ENCODE results near the gene ETV3L. TPM values are rescaled to one million over a fixed set of nuclear protein-coding genes. Genes with fewer than 3 reads are reported as not detected.

ETV3L gene
- total and polyA plus RNA-seq, 11 donors = not detected

DNA sequence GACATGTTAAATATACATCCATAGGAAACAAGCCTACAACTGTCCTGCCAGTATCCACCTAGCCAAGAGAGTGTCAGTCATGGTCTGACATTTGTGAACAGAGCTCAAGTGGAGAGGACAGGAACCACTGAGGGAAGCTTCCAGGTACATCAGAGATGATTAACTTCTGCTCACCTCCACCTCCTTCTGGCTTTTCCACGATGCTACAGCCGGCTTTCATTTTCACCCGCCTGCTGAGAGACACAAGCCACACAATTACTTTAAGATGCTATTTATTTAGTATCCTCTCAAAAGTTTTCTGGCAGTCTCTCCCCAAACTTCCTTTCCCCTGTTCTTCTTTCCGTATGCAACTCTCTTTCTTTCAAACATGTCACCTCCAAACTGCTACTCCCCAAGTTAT, 36.5 kb upstream of the ETV3L start:
- intact Hi-C loops (cut with DNase I) = loop anchor here in 5 of 10 donors (1.0 to 5.0 kb wide), 3 partner anchors 19 to 44 kb away; no protein-coding TSS in a partner anchor
- H3K27me3 ChIP-seq = no peaks in the 10 kb centered on the region
- peaks cover 0 to 47% (median 22%) of the 10 kb centered on the region in 12 donors for H3K4me1 ChIP-seq
- WGBS, 4 donors = 47 to 61% (median 54%) methylated on average over 4 of the region's 4 CpGs
- H3K4me3 ChIP-seq = peak overlapping the region in 2 of 12 donors; percentile 71 to 81
- DNase-seq = no peak
- TF ChIP-seq, protein P1, sequence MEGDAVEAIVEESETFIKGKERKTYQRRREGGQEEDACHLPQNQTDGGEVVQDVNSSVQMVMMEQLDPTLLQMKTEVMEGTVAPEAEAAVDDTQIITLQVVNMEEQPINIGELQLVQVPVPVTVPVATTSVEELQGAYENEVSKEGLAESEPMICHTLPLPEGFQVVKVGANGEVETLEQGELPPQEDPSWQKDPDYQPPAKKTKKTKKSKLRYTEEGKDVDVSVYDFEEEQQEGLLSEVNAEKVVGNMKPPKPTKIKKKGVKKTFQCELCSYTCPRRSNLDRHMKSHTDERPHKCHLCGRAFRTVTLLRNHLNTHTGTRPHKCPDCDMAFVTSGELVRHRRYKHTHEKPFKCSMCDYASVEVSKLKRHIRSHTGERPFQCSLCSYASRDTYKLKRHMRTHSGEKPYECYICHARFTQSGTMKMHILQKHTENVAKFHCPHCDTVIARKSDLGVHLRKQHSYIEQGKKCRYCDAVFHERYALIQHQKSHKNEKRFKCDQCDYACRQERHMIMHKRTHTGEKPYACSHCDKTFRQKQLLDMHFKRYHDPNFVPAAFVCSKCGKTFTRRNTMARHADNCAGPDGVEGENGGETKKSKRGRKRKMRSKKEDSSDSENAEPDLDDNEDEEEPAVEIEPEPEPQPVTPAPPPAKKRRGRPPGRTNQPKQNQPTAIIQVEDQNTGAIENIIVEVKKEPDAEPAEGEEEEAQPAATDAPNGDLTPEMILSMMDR (IDR thresholded peaks at IDR 0.05) = no peak
- TF ChIP-seq POLR2A (IDR thresholded peaks at IDR 0.05) = no peak
- no peaks in the 10 kb centered on the region for H3K9me3 ChIP-seq
- no peak overlapping the region for H3K27ac ChIP-seq
- peaks cover 0 to 51% (median 50%) of the 10 kb centered on the region in 9 donors for H3K36me3 ChIP-seq
- ATAC-seq = no peak

DNA sequence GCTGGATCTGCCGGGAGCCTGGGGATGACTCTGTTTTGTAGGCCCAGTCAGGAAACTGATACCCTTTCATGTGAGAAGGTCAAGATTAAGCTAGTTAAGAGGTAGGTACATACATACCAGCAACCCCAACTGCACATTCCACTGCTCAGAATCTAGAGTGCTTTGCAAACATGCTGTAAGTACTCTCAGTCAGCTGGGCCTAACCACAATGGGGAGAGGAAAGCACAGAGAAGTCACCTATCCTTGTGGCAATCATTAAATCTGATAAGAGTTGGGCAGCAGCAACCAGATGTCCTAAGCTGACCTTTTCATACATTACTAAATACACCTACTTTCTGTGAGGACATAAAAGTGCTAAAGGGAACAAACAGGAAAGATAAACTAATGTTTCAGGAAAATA, 36.0 kb upstream of the ETV3L start:
- no peaks in the 10 kb centered on the region for H3K27me3 ChIP-seq
- peaks cover 0 to 56% (median 55%) of the 10 kb centered on the region in 9 donors for H3K36me3 ChIP-seq
- TF ChIP-seq POLR2A (IDR thresholded peaks at IDR 0.05) = no peak
- TF ChIP-seq, protein P1 (IDR thresholded peaks at IDR 0.05) = no peak
- DNase-seq = no peak
- no peak overlapping the region for H3K4me3 ChIP-seq
- intact Hi-C loops (cut with DNase I) = loop anchor here in 5 of 10 donors (1.0 to 5.0 kb wide), 3 partner anchors 20 to 43 kb away; no protein-coding TSS in a partner anchor
- H3K27ac ChIP-seq = no peak overlapping the region
- H3K4me1 ChIP-seq = peaks cover 0 to 47% (median 22%) of the 10 kb centered on the region in 12 donors
- ATAC-seq = no peak
- no peaks in the 10 kb centered on the region for H3K9me3 ChIP-seq
- 25 to 40% (median 29%) methylated on average over 1 of the region's 1 CpG for WGBS, 4 donors

DNA sequence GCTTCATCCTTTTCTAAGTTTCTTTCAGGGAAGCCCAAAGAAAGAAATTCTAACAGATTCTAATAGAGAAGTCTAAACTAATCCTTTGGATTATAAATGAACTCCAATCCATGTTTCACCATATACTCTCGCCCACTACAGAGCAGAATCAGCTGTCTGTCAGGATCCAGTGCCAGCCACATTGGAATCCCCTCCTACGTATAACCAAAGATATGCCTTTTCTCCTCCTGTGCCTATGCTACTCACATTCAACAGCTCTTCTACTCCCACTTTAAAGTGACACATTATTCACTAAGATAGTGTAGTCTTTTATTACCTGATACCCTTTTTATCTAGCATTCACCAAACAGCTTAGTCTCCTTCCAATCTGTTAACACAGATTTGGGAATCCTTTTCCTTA, 35.5 kb upstream of the ETV3L start:
- Histone ChIP-seq H3K4me1 (peaks cover 0 to 47% (median 22%) of the 10 kb centered on the region in 12 donors), H3K36me3 (peaks cover 0 to 62% (median 60%) of the 10 kb centered on the region in 9 donors), H3K4me3 (no peak overlapping the region), H3K27me3 (no peaks in the 10 kb centered on the region), H3K9me3 (no peaks in the 10 kb centered on the region), H3K27ac (no peak overlapping the region)
- TF ChIP-seq, protein P1 (IDR thresholded peaks at IDR 0.05) = no peak
- no peak for TF ChIP-seq POLR2A (IDR thresholded peaks at IDR 0.05)
- WGBS, 4 donors = 87 to 93% (median 90%) methylated on average over 2 of the region's 2 CpGs
- no peak for ATAC-seq
- no peak for DNase-seq
- intact Hi-C loops (cut with DNase I) = loop anchor here in 3 of 10 donors (5.0 kb wide), 1 partner anchor 43 kb away; no protein-coding TSS in a partner anchor

DNA sequence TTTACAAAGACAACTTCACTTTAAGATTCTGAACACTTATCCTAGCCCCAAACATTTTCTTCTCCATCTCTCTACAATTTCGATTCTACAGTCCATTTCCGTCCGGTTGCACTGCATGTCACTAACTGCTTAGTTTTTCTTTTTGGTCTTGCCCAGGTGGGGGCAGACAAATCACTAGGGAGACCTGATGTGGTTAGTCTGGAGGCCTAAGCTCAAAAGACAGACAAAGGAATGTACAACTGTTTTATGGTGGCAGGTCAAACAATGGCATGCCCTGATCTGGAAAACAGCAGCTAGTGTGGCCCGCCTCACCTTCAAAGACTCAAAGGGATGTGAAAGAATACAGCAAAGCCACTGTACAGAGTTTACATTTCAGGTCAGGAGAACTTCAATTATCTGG, 34.8 kb upstream of the ETV3L start:
- H3K4me1 ChIP-seq = peaks cover 0 to 47% (median 22%) of the 10 kb centered on the region in 12 donors
- no peak overlapping the region for H3K4me3 ChIP-seq
- WGBS, 4 donors = 93 to 95% (median 95%) methylated on average over 4 of the region's 4 CpGs
- ATAC-seq (no peak), DNase-seq (no peak)
- H3K9me3 ChIP-seq = no peaks in the 10 kb centered on the region
- intact Hi-C loops (cut with DNase I) = no loop called here
- no peaks in the 10 kb centered on the region for H3K27me3 ChIP-seq
- peaks cover 0 to 68% (median 67%) of the 10 kb centered on the region in 9 donors for H3K36me3 ChIP-seq
- peak overlapping the region in 1 of 12 donors; percentile 0 for H3K27ac ChIP-seq
- no peak for TF ChIP-seq POLR2A (IDR thresholded peaks at IDR 0.05)
- TF ChIP-seq, protein P1 (IDR thresholded peaks at IDR 0.05) = no peak

Measured in heart left ventricle (tissue), 16 donors.